GM12872 (cell line): ENCODE measurements around the gene BACH2.
A peak's percentile ranks its signal among the peaks of the same experiment; 100 is the strongest.

Experiments
- CTCF ChIP-seq: IDR thresholded peaks from 3 replicates; pipeline ENCODE4 v1.5.1; 2011; ENCODE audit warnings: low read depth, mild to moderate bottlenecking, low read length, moderate library complexity; ENCODE audit not compliant: insufficient read depth

Gene BACH2

GRCh38 chr6:89976694-89977020, 320.0 kb downstream of the BACH2 start:
- TF ChIP-seq CTCF = no peak

- no peak for TF ChIP-seq CTCF
Observed at GRCh38 chr6:89975991-89976693, 320.5 kb downstream of the BACH2 start.

GRCh38 chr6:89975366-89975765, 321.3 kb downstream of the BACH2 start:
- TF ChIP-seq CTCF = no peak

- TF ChIP-seq CTCF = no peak
Observed at GRCh38 chr6:89974834-89975233, 321.8 kb downstream of the BACH2 start.

GRCh38 chr6:89972025-89972381, 324.6 kb downstream of the BACH2 start:
- TF ChIP-seq CTCF = no peak

- TF ChIP-seq CTCF = peak; percentile 28; the same call in 1 of the 3 replicates
Observed at GRCh38 chr6:89970609-89971337, 325.9 kb downstream of the BACH2 start.

- TF ChIP-seq CTCF = no peak
Observed at GRCh38 chr6:89970072-89970471, 326.6 kb downstream of the BACH2 start.
